GM18907 (cell line): ENCODE measurements around the gene ACOT8.

ENCODE experiments used
- ATAC-seq: cut with Tn5 transposase; IDR thresholded peaks from one replicate; pipeline ENCODE4 v1.9.1; 2021; ENCODE audit warnings: mild to moderate bottlenecking, moderate library complexity; ENCODE audit not compliant: unreplicated experiment

ACOT8 gene

GRCh38 chr20:45857882-45858216 is 657 bp upstream of the ACOT8 start:
- ATAC-seq, result peak; percentile 23

GRCh38 chr20:45853484-45853883 is 3.7 kb downstream of the ACOT8 start:
- ATAC-seq, result no peak

- no peak for ATAC-seq
These were observed 4.9 kb downstream of the ACOT8 start for GRCh38 chr20:45852326-45852725.

GRCh38 chr20:45851501-45851900 is 5.7 kb downstream of the ACOT8 start:
- ATAC-seq, result no peak

GRCh38 chr20:45850926-45851325 is 6.3 kb downstream of the ACOT8 start:
- ATAC-seq, result no peak

GRCh38 chr20:45850238-45850637 is 7.0 kb downstream of the ACOT8 start:
- no peak for ATAC-seq

GRCh38 chr20:45848969-45849582 is 8.1 kb downstream of the ACOT8 start:
- no peak for ATAC-seq

GRCh38 chr20:45848421-45848820 is 8.8 kb downstream of the ACOT8 start:
- ATAC-seq, result no peak

GRCh38 chr20:45845452-45845851 is 11.7 kb downstream of the ACOT8 start:
- ATAC-seq, result no peak

GRCh38 chr20:45843506-45843905 is 13.7 kb downstream of the ACOT8 start:
- ATAC-seq, result no peak

- no peak for ATAC-seq
These were observed 14.9 kb downstream of the ACOT8 start for GRCh38 chr20:45842169-45842812.

- ATAC-seq, result no peak
These were observed 15.6 kb downstream of the ACOT8 start for GRCh38 chr20:45841407-45842129.

- no peak for ATAC-seq
These were observed 16.4 kb downstream of the ACOT8 start for GRCh38 chr20:45840700-45841198.

- ATAC-seq, result no peak
These were observed 20.4 kb downstream of the ACOT8 start for GRCh38 chr20:45836841-45837240.

- ATAC-seq, result no peak
These were observed 21.4 kb downstream of the ACOT8 start for GRCh38 chr20:45835825-45836224.

GRCh38 chr20:45835329-45835765 is 21.8 kb downstream of the ACOT8 start:
- ATAC-seq, result no peak

- ATAC-seq, result no peak
These were observed 22.4 kb downstream of the ACOT8 start for GRCh38 chr20:45834797-45835161.

GRCh38 chr20:45833883-45834796 is 23.1 kb downstream of the ACOT8 start:
- no peak for ATAC-seq

GRCh38 chr20:45833030-45833882 is 23.9 kb downstream of the ACOT8 start, which contains the start of gene SNX21:
Gene SNX21, plus strand, starts transcription at chr20:45833799. Its CDS starts 121 bp downstream, at chr20:45833920.
- ATAC-seq, result no peak

- ATAC-seq, result no peak
These were observed 24.6 kb downstream of the ACOT8 start for GRCh38 chr20:45832619-45833018.
